Tibial artery (tissue), 4 donors: ENCODE data around the gene TUB.

ENCODE experiments used
- DNase-seq, 2 donors: peaks; one replicate each; pipeline ENCODE4 v3.0.0-alpha.2; 2019
- H3K27ac ChIP-seq, 2 donors: fragments of 200-600 bp; sonication (generic) in 1 of 2; 1 replicate in 1 of 2; 2 replicates in 1 of 2; pipeline ENCODE4 v1.5.1; 2018 to 2019; ENCODE audit warnings: mild to moderate bottlenecking in 1 of 2
- H3K27me3 ChIP-seq, 2 donors: fragments of 200-600 bp; sonication (generic) in 1 of 2; one replicate each; pipeline versions ENCODE4 v1.5.1 to v1.6.0; 2016 to 2019
- H3K36me3 ChIP-seq, 3 donors: fragments of 200-600 bp; sonication (generic) in 2 of 3; one replicate each; pipeline ENCODE4 v1.5.1; 2016 to 2019; ENCODE audit warnings: mild to moderate bottlenecking in 2 of 3
- H3K4me1 ChIP-seq, 4 donors: fragments of 200-600 bp; sonication (generic) in 2 of 4; 1 replicate in 3 of 4; 2 replicates in 1 of 4; pipeline ENCODE4 v1.5.1; 2016 to 2019
- H3K4me3 ChIP-seq, 2 donors: fragments of 200-600 bp; sonication (generic) in 1 of 2; 1 replicate in 1 of 2; 2 replicates in 1 of 2; pipeline ENCODE4 v1.5.1; 2018 to 2019; ENCODE audit warnings: mild to moderate bottlenecking in 2 of 2
- H3K9me3 ChIP-seq, 3 donors: fragments of 200-600 bp; sonication (generic) in 1 of 3; one replicate each; pipeline ENCODE4 v1.5.1; 2016 to 2019
- CTCF ChIP-seq, 2 experiments: fragments of 200-600 bp in 1 of 2; fragments of 450-650 bp in 1 of 2; IDR thresholded peaks; one replicate each; pipeline ENCODE4 v1.5.1; 2017 to 2019; ENCODE audit warnings: antibody characterized with exemption in 2 of 2, mild to moderate bottlenecking in 1 of 2, moderate library complexity in 1 of 2
- intact Hi-C: fragments of 100-400 bp; cut with DNase I; formaldehyde crosslinking; loops from one replicate; pipeline ENCODE4 v1.15.0; 2023; ENCODE audit warnings: low total_unique reads

TUB gene

DNA sequence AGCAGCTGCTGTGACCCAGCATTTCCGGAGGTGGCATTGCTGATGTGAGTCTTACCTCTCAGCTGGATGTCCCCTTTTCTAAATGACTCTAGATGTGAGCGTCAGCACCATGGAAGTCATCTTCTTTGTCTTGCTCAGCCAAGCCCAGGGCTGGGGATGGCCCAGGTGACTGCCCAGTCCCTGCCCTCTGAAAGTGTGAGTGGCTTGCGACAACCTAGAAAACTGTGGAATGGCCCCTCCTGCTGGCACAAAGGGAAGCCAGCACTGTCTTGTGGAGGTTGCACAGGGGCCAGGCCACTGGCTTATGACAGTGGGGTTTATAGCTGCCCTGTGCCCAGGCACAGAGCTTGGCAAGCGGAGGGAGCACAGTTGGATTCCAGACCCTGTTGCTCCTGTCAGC lies 6.2 kb downstream of the TUB start:
- H3K27me3 ChIP-seq, result no peaks in the 10 kb centered on the region
- H3K36me3 ChIP-seq, result no peaks in the 10 kb centered on the region
- DNase-seq, result no peak
- no peaks in the 10 kb centered on the region for H3K9me3 ChIP-seq
- peaks cover 0 to 2% (median under 1%) of the 10 kb centered on the region in 4 donors for H3K4me1 ChIP-seq
- intact Hi-C loops, result no loop called here
- no peak overlapping the region for H3K4me3 ChIP-seq
- TF ChIP-seq CTCF (IDR thresholded peaks at IDR 0.05), result no peak
- no peak overlapping the region for H3K27ac ChIP-seq

DNA sequence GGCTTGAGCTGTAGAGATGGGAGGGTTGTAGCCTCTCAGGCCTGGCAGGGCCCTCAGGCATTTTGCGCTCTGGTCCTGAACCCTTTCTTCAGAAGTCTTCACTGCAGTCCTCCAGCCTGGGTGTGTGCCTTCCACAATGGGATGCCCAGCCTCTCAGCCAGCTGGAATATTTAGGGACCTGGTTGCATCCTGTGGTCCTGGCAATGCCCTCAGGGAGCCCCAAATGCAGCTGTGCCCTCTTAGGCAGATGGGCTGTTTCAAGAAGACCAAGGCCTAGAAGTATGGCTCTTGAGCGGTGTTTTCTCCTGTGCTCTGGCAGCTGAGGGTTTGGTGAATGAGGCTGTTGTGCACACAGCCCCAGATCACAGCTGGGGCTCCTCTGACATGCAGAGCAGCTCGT lies 6.7 kb downstream of the TUB start:
- intact Hi-C loops, result loop anchor here (2.0 kb wide), 1 partner anchor 55 kb away; no protein-coding TSS in a partner anchor
- peak in 1 of 2 donors; percentile 59 for DNase-seq
- Histone ChIP-seq H3K27ac (no peak overlapping the region), H3K27me3 (no peaks in the 10 kb centered on the region), H3K4me1 (no peaks in the 10 kb centered on the region), H3K4me3 (no peak overlapping the region), H3K36me3 (no peaks in the 10 kb centered on the region), H3K9me3 (no peaks in the 10 kb centered on the region)
- TF ChIP-seq CTCF (IDR thresholded peaks at IDR 0.05), result no peak

DNA sequence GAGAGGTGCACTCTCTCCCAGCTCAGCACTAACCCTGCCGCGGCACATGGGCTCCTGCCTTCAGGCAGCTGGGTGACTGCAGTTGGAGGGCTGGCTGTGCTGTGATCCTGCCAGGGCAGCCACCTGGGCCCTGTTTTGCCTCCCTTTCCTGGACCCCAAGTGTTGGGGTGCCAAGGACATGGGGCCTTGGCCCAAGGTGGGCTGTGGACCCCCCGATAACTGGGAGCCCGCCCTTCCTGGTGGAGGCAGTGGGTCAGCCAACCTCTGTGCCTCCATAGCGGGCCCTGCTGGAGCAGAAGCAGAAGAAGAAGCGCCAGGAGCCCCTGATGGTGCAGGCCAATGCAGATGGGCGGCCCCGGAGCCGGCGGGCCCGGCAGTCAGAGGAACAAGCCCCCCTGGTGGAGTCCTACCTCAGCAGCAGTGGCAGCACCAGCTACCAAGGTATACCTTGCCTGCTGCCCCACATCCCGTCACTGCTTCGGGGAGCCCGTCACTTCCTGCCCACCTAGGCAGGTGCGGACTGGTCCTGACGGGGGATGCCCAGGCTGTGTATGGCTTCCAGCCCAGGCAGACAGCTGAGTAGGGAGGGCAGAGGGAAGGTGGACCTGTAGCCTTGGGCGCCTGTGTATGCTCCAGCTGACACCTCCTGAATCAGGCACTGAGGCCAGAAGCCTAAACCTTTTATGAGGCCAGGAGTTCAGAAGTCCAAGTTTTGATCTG lies 8.9 kb downstream of the TUB start:
- DNase-seq, result peak in 1 of 2 donors; percentile 63
- intact Hi-C loops, result loop anchor here (2.0 kb wide), 1 partner anchor 57 kb away; no protein-coding TSS in a partner anchor
- H3K27me3 ChIP-seq, result no peaks in the 10 kb centered on the region

DNA sequence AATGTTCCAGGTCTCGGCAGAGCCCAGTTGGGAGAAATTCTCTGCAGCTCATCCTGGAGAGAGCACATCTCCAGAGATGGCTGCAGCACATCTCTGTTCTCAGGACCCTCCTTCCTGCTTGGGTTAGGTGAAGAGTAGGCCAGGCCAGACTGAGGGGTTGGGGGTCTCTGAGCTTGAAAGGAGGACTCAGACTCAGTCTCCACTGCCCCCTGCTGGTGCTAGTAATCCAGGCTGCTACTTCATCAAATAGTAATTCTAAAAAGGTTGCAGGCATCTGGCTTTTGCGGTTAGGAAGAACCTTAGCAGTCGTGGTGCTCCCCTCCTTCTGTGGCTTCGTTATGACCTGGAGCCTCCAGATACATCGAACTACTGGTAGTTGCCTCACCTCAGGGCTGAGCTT lies 9.7 kb downstream of the TUB start:
- intact Hi-C loops, result no loop called here
- TF ChIP-seq CTCF (IDR thresholded peaks at IDR 0.05), result peak; percentile 37

More for the DNA sequence above, 8.9 kb downstream of the TUB start:
- TF ChIP-seq CTCF (IDR thresholded peaks at IDR 0.05), result no peak
- Histone ChIP-seq H3K4me3 (no peak overlapping the region), H3K36me3 (peaks cover 0 to 7% (median 7%) of the 10 kb centered on the region in 3 donors), H3K27ac (no peak overlapping the region), H3K9me3 (no peaks in the 10 kb centered on the region), H3K4me1 (peaks cover 0 to 4% (median 0%) of the 10 kb centered on the region in 4 donors)

GRCh38 chr11:8091721-8092120 lies 10.7 kb downstream of the TUB start:
- H3K27ac ChIP-seq, result no peak overlapping the region
- H3K36me3 ChIP-seq, result peaks cover 0 to 19% (median 9%) of the 10 kb centered on the region in 3 donors
- peaks cover 0 to 4% (median 0%) of the 10 kb centered on the region in 4 donors for H3K4me1 ChIP-seq
- H3K4me3 ChIP-seq, result no peak overlapping the region
- DNase-seq, result peak in 1 of 2 donors; percentile 34
- H3K9me3 ChIP-seq, result no peaks in the 10 kb centered on the region
- no peaks in the 10 kb centered on the region for H3K27me3 ChIP-seq
- intact Hi-C loops, result no loop called here
- TF ChIP-seq CTCF (IDR thresholded peaks at IDR 0.05), result no peak

More for the DNA sequence above, 9.7 kb downstream of the TUB start:
- no peaks in the 10 kb centered on the region for H3K27me3 ChIP-seq
- peaks cover 0 to 13% (median 7%) of the 10 kb centered on the region in 3 donors for H3K36me3 ChIP-seq
- H3K9me3 ChIP-seq, result no peaks in the 10 kb centered on the region
- H3K4me3 ChIP-seq, result no peak overlapping the region
- no peak overlapping the region for H3K27ac ChIP-seq
- H3K4me1 ChIP-seq, result peaks cover 0 to 4% (median 0%) of the 10 kb centered on the region in 4 donors
- DNase-seq, result peak; percentile 28 to 52
